Endothelial cell (in vitro differentiated cells): Measurements from ENCODE around the gene BBS2. TPM values are rescaled to one million over a fixed set of nuclear protein-coding genes. Genes with fewer than 3 reads are reported as not detected.

Source experiments
- DNase-seq: peaks from one replicate; pipeline ENCODE4 v3.0.0; 2021; ENCODE audit warnings: low spot score
- H3K27ac Mint-ChIP-seq: one replicate; pipeline ENCODE4 v1.8.0; 2021; ENCODE audit warnings: mixed read lengths, inconsistent platforms; ENCODE audit not compliant: unreplicated experiment
- H3K27me3 Mint-ChIP-seq: one replicate; pipeline ENCODE4 v1.8.0; 2021; ENCODE audit warnings: mild to moderate bottlenecking, moderate library complexity, mixed read lengths, inconsistent platforms; ENCODE audit not compliant: unreplicated experiment
- H3K36me3 Mint-ChIP-seq: one replicate; pipeline ENCODE4 v1.8.0; 2021; ENCODE audit warnings: mild to moderate bottlenecking, low read depth, mixed read lengths, inconsistent platforms; ENCODE audit not compliant: unreplicated experiment
- H3K4me1 Mint-ChIP-seq: one replicate; pipeline ENCODE4 v1.8.0; 2021; ENCODE audit warnings: mild to moderate bottlenecking, mixed read lengths, inconsistent platforms; ENCODE audit not compliant: unreplicated experiment
- H3K4me3 Mint-ChIP-seq: one replicate; pipeline ENCODE4 v1.8.0; 2021; ENCODE audit warnings: mild to moderate bottlenecking, mixed read lengths, inconsistent platforms; ENCODE audit not compliant: unreplicated experiment
- H3K9me3 Mint-ChIP-seq: one replicate; pipeline ENCODE4 v1.8.0; 2021; ENCODE audit warnings: mixed read lengths, inconsistent platforms; ENCODE audit not compliant: unreplicated experiment
- total RNA-seq: library from RNA; stranded (reverse); fragmentation: NEBNext Ultra II Directional; extraction: Animal tissue kit (Norgen Biotek cat#: 25700); gene quantifications from one replicate; pipeline ENCODE4 v1.2.1, GENCODE V29; 2021; ENCODE audit not compliant: unreplicated experiment
- TF ChIP-seq, protein P1 (sequence below): fragments of 200-600 bp; sonication (generic); IDR thresholded peaks from one replicate; pipeline ENCODE4 v1.5.0; 2021; ENCODE audit warnings: antibody characterized with exemption; ENCODE audit not compliant: unreplicated experiment

BBS2 gene
- total RNA-seq, 1 donor from 2014 or later: 37.5 TPM

DNA sequence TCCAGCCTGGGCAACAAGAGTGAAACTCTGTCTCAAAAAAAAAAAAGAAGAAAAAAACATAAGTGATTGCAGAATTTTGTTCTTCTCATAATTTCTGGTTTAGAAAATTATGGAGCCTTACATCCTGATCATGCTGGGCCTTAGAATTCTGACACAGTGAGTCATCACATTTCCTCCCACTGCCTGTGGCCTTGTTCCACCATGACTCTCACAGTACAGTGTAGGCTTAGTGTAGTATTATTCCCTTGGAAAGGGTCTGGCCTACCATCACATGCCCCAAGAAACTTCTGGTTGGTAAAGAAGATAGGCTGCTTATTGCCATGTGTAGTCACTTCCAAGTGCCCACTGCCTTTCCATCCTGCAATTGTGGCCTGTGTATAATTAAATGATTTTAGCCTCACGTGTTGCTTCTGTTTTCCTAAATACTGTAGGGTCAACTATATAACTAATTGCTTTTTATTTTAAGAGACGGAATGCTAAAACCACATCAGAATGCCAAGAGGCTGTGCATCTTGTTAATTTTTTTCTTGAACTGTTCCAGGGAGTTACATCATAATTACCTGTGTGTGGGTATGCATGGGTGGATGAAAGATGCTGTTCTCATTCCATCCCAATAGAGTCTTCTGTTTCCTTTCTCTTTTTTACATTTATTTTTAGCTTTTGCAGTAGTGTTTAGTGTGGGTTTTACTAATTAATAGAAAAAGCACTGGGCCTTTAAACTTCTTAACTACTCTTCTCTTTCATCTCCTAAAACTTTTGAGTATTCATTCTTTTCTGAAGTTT is 42.5 kb downstream of the BBS2 start:
- TF ChIP-seq, protein P1, sequence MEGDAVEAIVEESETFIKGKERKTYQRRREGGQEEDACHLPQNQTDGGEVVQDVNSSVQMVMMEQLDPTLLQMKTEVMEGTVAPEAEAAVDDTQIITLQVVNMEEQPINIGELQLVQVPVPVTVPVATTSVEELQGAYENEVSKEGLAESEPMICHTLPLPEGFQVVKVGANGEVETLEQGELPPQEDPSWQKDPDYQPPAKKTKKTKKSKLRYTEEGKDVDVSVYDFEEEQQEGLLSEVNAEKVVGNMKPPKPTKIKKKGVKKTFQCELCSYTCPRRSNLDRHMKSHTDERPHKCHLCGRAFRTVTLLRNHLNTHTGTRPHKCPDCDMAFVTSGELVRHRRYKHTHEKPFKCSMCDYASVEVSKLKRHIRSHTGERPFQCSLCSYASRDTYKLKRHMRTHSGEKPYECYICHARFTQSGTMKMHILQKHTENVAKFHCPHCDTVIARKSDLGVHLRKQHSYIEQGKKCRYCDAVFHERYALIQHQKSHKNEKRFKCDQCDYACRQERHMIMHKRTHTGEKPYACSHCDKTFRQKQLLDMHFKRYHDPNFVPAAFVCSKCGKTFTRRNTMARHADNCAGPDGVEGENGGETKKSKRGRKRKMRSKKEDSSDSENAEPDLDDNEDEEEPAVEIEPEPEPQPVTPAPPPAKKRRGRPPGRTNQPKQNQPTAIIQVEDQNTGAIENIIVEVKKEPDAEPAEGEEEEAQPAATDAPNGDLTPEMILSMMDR: no peak
- H3K27me3 Mint-ChIP-seq: peaks cover 1% of the 10 kb centered on the region

GRCh38 chr16:56475201-56475600 is 44.6 kb downstream of the BBS2 start:
- peaks cover 1% of the 10 kb centered on the region for H3K27me3 Mint-ChIP-seq
- peaks cover 28% of the 10 kb centered on the region for H3K36me3 Mint-ChIP-seq
- no peak for DNase-seq
- H3K4me1 Mint-ChIP-seq: no peaks in the 10 kb centered on the region
- TF ChIP-seq, protein P1: no peak
- no peaks in the 10 kb centered on the region for H3K9me3 Mint-ChIP-seq
- no peak overlapping the region for H3K4me3 Mint-ChIP-seq
- H3K27ac Mint-ChIP-seq: no peak overlapping the region

More for the DNA sequence above, 42.5 kb downstream of the BBS2 start:
- no peak overlapping the region for H3K4me3 Mint-ChIP-seq
- no peaks in the 10 kb centered on the region for H3K4me1 Mint-ChIP-seq
- H3K9me3 Mint-ChIP-seq: no peaks in the 10 kb centered on the region
- no peak for DNase-seq
- peaks cover 20% of the 10 kb centered on the region for H3K36me3 Mint-ChIP-seq
- no peak overlapping the region for H3K27ac Mint-ChIP-seq

DNA sequence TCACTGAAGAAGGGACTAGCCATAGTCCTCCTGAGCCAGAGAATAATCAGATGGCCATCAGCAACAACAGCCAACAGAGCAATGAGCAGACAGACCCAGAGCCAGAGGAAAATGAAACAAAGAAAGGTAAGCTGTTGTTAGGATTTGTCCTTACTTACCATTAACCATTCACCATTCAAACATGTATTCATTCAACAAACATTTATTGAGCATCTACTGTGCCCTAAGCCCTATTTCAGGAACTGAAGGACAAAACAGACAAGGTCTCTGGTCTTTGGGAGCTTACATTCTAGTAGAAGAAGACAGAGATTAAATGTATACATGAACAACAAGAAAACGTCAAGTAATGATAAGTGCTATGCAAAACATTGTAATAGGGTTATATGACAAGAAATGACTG is 49.2 kb downstream of the BBS2 start:
- DNase-seq: no peak
- Mint-ChIP-seq H3K4me3 (peak overlapping the region; percentile 35), H3K27me3 (peaks cover 1% of the 10 kb centered on the region)

DNA sequence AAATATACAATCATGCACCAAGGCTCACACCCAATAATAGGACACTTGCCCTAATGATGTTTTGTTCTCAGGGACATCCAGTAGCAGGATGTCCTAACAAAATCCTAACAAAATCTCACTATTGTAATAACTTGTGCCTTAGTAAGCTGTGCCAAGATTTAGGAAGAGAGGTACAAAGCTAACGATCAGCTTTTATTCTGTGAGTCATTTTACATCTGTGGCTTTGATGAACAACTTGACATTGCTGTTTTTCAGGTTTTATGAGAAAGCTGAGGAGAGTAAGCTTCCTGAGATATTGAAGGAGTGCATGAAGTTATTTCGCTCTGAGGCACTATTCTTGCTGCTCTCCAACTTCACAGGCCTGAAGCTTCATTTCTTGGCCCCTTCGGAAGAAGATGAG is 49.6 kb downstream of the BBS2 start:
- no peaks in the 10 kb centered on the region for H3K9me3 Mint-ChIP-seq
- no peaks in the 10 kb centered on the region for H3K4me1 Mint-ChIP-seq
- peaks cover 32% of the 10 kb centered on the region for H3K36me3 Mint-ChIP-seq
- H3K27me3 Mint-ChIP-seq: peaks cover 1% of the 10 kb centered on the region
- H3K27ac Mint-ChIP-seq: no peak overlapping the region
- peak overlapping the region; percentile 35 for H3K4me3 Mint-ChIP-seq
- TF ChIP-seq, protein P1: no peak
- no peak for DNase-seq

More for the DNA sequence above, 49.2 kb downstream of the BBS2 start:
- no peaks in the 10 kb centered on the region for H3K9me3 Mint-ChIP-seq
- H3K36me3 Mint-ChIP-seq: peaks cover 36% of the 10 kb centered on the region
- no peak overlapping the region for H3K27ac Mint-ChIP-seq
- no peaks in the 10 kb centered on the region for H3K4me1 Mint-ChIP-seq
- TF ChIP-seq, protein P1: no peak

DNA sequence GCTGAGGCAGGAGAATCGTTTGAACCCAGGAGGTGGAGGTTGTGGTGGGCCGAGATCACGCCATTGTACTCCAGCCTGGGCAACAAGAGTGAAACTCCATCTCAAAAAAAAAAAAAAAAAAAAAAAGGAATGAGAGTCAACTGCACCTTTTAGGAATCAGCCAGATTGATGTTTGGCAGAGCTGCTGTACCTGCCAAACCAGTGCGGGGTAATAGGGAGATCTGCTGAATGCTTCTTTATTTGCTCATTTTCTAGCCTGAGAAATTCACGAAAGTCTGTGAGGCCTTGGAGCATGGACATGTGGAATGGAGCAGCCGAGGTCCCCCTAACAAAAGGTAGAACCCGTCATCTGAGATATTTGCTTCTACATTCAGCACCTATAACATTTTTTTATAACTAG is 50.1 kb downstream of the BBS2 start:
- Mint-ChIP-seq H3K9me3 (no peaks in the 10 kb centered on the region), H3K4me1 (no peaks in the 10 kb centered on the region), H3K27me3 (peaks cover 1% of the 10 kb centered on the region), H3K27ac (no peak overlapping the region), H3K4me3 (no peak overlapping the region), H3K36me3 (peaks cover 30% of the 10 kb centered on the region)
- TF ChIP-seq, protein P1: no peak
- DNase-seq: no peak
